ENCODE results near the gene AKIRIN1.
"Not testable (repeated sequence)": the region's sequence is repeated elsewhere in the genome, so short reads cannot be mapped to it uniquely, and the experiment has no call there.

Gene AKIRIN1

DNA sequence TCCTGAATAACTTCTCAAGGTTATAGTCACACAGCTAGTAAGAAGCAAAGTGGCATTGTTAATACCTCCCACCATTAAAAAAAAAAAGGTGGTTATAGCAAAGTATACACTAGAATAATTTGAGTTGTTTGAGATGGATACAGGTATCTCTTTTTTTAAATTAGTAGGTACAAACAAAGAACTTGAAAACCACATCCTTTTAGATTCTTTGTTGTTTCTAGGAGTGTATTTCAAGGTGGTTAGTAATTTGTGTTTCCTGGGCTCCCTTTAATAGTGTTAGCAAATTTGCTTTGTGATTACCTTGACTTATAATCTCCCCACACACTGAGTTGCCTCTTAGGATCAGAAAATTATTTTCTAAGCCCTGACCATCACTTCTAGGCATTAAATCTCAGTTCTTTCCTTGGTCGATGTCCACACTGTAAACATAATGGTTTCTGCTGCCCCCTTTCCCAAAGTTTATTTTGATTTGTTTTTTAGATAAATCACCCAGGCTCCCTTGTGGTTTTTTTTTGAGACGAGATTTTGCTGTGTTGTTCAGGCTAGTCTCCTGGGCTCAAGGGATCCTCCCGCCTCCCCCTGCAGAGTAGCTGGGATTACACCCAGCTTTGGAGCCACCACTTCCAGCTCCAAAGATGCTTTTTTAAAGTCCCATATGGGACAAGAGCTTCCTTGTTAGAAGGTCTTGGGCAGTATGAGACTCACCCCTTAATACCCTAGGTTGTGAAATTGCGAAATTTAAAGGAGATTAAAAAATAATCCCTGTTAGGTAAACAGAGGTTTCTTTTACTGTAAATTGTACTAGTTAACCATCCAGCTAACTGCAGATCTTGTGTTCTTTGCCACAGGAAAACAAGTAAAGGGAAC is 6.2 kb downstream of the AKIRIN1 start:
- DNase-seq (ENCODE audit: low read depth): no peak

DNA sequence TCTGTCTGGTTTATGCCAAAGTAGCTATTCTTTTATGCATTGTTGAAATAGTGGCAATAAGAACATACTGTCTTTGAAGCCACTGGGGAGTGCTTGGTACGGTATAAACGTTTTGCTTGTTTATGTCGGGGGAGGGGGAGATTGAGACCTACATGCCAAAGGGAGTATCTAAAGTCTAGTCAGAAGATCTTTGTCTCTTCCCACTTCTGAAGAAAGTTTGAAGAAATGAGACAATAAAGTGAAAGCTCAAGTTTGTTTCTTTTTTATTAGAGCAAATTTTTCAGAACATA is 6.8 kb downstream of the AKIRIN1 start:
- DNase-seq (ENCODE audit: low read depth): no peak

DNA sequence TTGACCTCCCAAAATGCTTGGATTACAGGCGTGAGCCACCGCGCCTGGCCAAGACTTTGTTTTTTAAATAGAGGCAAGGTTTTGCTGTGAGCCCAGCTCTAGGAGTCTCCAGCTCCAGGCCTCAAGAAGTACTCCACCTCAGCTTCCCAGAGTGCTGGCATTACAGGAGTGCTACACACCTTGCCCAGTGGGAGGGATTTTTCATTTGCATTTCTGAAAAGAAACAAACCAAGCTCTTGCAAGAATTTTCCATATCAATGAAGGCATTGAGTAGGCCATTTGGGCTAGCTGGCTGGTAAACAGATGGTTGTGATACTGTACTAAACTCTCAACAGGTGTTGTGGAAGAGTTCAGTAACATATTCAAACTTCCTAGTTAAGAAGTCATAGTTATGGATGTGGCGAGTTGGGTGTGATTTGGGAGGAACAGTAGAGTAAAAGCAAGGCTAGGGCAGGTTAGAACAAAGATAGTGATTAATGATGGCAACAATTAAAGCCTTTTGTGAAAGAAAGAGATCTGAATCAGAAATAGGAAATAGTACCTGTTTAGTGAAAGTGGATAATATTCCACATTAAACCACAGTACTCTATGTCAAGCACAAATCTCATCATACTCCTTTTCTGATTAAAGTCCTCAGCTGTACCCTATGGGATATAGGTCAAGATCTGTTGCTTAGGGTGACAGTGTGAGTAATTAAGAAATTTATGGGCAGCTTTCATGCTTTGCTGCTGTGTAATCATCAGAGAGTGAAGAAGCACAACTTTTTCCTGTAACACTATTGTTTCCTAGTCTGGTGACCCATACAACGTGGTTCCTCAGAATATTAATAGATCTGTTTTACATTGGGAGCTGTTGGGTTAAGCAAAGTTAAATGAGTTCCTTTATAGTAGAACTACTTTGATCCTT is 10.7 kb downstream of the AKIRIN1 start:
- no peak for DNase-seq (ENCODE audit: low read depth)

DNA sequence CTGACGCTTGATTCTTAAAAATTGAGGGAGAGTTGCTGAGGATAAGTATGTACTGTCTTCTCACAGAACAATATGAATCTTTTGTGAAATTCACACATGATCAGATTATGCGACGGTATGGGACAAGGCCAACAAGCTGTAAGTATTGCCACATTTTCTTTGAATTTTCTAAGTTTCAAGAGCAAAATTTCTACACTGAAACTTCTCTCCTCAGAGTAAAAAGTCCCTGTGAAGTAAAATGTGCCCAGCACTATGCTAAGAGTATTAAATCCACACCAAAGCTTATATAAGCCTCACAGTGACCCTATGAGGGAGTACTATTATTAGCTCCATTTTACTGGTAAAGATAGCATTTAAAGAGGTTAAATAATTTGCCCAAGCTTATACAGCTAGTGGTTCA is 12.2 kb downstream of the AKIRIN1 start:
- DNase-seq (ENCODE audit: low read depth): no peak

DNA sequence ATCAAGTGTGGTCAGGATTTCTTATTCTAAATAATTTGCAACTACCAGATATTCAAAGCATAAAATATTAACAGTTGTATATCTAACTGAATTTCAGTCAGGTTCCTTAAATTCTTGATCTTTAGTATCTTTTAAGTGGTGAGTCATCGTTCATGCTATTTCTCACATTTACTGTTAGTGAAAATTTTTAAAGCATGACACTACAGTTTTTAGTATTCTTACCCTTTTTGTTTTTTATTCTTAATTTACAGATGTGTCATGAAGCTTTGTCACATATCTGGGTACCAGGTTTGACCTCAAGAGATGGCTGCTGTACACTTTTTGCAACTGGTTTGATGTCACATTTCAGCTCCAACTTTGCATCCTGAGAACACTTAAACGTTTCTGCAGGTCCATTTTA is 12.7 kb downstream of the AKIRIN1 start:
- DNase-seq (ENCODE audit: low read depth): no peak

DNA sequence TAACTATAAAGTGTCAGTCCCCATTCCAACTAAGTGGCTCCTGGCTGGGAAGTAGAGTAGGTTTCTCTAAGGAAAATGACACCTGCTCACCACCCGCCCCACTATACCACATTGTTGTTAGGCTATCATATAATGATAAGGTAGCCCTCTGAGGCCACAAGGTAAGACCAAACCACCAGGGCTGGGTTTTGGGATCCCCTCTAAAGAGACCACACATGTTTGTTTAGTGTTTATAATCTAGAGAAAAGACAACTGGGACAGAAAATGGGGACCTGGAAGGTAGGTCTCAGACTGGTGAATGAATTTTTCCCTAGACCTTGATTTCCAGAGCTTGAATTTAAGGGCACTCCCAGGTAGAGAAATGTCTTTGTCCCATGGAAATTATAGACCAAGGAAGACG is 15.2 kb downstream of the AKIRIN1 start:
- DNase-seq (ENCODE audit: low read depth): no peak

DNA sequence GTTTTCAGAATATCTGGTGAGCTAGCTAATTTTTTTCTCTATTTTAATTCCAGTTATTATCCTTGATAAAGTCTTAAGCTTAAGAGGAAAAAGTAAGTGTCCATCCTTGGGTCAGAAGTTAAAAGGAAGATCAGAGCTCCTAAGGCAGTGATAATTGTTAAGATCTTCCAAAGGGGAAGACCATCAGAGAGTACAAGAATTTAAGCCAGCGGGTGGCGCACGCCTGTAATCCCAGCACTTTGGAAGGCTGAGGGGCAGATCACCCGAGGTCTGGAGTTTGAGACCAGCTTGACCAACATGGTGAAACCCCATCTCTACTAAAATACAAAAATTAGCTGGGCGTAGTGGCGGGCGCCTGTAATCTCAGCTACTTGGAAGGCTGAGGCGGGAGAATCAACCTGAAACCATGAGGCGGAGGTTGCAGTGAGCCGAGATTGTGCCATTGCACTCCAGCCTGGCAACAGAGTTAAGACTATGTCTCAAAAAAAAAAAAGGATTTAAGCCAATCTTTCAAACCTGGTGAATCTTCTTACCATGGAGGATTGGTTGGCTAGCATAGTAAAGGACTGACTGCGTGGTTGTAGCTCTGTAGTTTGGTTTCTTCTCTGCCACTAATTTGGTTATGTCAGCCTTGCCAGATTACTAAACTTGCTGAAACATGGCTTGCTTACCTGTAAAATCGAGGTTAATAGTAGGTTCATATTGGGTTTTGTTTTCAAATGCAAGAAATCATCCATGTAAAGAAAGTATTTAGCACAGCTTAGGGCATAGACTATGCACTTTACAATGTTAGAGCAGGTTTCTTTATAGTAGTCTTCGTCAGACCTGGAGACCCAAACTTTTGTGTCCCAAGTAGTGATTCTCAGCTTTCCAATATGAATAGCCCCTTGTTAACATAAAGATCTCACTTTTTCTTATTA is 15.9 kb downstream of the AKIRIN1 start:
- DNase-seq (ENCODE audit: low read depth): no peak

DNA sequence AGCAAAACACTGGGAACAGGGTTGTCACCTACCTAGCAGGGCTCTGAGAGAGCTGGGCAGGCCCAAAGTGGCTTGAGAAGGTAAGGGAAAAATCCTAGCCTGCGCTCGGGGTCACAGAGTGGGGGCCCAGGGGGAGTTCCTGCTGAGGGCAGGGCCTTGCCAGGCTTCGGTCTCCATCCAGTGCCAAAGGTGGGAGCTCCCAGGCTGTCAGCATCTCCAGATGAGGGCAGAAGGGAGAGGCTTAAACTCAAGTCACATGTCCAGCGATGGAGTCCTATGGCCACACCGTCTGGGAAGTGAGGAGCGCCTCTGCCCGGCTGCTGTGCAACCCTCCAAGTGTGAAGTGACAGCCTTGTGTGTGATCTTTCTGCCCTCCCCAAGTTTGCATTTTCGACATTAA is 23.9 kb downstream of the AKIRIN1 start:
- not testable (repeated sequence) for DNase-seq (ENCODE audit: low read depth)

DNA sequence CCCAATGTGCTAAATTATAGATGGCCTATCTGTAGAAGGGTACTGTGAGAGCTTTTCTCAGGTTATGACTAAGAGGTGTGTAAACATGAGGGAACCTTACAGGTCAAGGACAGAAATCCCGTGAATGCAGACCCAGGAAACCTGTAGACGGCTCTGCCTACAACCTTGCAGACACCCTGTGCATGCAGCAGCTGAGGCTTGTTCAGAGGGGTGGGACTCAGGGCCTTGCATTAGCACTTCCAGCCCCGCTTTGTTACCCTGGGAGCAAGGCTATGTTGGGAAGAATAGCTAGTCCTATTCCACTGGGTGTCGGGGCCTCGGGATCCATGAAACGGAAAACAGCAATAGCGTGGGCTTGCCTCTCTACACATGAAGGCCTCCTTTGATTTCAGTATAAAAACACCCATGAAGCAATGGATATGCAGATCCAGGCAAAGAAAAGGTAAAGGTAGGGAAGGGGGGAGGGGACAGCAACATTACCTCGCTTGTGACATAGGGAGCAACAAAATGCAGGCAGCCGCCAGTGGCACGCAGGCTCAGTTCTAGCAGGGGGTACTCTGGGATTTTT is 25.6 kb downstream of the AKIRIN1 start:
- DNase-seq (ENCODE audit: low read depth): no peak

DNA sequence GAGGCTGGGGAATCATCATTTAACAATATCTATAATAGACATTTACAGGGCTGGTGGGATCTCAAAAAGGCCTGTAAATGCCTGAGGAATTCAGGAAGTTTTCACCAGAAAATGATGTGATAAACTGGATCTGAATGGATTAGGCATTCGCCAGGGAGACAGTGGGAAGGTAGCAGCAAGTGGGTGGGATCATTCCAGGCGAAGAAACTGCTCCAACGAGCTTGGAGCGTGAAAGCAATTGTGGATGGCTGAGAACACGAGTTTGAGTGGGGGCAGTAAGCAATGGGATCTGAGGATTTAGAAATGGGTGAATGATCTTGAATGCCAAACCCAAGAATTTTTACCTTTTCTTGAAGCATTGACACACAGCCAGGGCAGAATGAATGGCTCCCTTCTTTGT is 26.2 kb downstream of the AKIRIN1 start:
- DNase-seq (ENCODE audit: low read depth): no peak

DNA sequence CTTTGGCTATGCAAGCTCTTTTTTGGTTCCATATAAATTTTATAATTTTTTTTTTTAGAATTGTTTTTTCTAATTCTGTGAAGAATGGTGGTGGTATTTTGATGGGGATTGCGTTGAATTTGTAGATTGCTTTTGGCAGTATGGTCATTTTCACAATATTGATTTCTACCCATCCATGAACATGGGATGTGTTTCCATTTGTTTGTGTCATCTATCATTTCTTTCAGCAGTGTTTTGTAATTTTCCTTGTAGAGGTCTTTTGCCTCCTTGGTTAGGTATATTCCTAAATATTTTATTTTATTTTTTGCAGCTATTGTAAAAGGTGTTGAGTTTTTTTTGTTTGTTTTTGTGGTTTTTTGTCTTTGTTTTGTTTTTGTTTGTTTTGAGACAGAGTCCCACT is 29.4 kb downstream of the AKIRIN1 start:
- not testable (repeated sequence) for DNase-seq (ENCODE audit: low read depth)

DNA sequence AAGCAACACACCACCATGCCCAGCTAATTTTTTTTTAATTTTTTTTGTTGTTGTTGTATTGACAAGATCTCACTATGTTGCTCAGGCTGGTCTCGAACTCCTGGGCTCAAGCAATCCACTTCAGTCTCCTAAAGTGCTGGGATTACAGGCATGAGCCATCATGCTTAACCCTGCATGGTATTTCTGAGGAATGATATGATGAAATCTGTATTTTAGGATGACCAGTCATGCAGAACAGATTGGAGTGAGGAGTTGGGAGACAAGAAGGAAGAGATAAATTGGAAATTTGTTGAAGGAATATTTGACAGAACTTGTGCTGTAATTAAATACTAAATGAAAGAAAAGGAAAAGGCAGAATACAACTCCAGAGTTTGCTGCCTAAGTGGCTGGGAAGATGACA is 30.4 kb downstream of the AKIRIN1 start:
- DNase-seq (ENCODE audit: low read depth): no peak

DNA sequence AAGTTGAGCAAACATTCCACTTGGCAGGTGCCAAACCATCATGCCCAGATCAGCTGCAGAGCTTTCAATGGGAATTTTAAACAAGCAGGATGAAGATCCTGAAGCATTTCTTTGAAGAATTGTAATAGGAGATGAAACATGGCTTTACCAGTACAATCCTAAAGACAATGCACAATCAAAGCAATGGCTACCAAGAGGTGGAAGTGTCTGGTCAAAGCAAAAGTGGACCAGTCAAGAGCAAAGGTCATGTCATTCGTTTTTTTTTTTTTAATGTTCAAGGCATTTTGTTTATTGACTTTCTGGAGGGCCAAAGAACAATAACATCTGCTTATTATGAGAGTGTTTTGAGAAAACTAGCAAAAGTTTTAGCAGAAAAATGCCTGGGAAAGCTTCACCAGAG is 32.1 kb downstream of the AKIRIN1 start:
- DNase-seq (ENCODE audit: low read depth): no peak

DNA sequence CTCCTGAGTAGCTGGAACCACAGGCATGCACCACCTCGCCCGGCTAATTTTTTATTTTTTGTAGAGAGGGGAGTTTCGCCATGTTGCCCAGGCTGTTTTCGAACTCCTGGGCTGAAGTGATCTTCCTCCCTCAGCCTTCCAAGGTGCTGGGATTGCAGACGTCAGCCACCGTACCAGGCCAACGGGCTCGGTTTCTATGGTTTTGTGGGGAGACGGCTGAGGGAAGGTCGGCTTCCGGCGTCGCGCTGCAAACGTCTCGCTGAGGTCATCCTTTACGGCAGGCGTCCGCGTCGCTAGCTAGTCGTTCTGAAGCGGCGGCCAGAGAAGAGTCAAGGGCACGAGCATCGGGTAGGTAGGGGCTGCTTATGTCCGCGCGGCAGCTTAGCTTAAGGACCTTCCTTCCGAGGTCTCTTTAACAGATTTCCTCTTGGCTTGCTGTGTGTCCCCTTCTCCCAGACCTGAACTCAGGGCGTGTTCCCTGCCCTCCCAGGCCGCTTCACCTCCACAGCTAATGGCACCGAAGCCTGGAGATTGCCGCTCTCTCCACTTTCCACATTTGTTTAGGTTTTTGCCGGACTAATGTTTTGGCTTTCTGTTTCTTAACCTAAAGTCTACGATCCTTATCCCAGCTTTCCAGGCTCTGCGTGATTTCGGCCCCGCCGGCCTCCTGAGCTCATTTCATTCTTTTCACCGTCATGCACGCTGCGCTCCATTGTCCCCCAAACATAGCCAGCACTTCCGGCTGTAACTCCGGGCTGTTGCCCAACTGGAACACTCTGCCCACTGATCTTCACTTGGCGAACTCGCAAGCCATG is 35.2 kb downstream of the AKIRIN1 start, which contains the start of gene NDUFS5:
Gene NDUFS5, plus strand, starts transcription at position 300 of the 815 bp plus-strand sequence. CDS start 2,375 bp downstream, outside the sequence.
- peak; percentile 71 for DNase-seq (ENCODE audit: low read depth)

DNA sequence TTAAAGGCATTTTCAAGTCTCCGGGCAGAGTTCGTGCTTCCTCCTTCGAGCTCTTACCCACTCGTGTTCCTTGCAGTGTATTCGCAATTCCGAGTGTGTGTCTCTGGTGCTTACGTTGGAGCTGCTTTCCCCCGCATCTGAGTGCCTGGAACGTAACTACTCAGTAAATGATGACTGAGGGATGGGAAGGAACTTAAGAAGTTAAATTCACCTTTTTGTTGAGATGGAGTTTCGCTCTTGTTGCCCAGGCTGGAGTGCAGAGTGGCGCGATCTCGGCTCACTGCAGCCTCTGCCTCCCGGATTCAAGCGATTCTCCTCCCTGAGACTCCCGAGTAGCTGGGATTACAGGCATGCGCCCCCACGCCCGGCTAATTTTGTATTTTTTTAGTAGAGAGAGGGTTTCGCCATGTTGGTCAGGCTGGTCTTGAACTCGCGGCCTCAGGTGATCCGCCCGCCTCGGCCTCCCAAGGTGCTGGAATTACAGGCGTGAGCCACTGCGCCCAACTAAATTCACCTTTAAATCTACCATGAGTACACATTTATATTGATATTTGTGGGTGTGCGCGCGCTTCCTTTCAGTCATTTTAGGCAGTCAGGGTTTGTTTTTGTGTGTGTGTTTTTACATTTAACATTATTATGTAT is 35.9 kb downstream of the AKIRIN1 start:
- DNase-seq (ENCODE audit: low read depth): no peak

DNA sequence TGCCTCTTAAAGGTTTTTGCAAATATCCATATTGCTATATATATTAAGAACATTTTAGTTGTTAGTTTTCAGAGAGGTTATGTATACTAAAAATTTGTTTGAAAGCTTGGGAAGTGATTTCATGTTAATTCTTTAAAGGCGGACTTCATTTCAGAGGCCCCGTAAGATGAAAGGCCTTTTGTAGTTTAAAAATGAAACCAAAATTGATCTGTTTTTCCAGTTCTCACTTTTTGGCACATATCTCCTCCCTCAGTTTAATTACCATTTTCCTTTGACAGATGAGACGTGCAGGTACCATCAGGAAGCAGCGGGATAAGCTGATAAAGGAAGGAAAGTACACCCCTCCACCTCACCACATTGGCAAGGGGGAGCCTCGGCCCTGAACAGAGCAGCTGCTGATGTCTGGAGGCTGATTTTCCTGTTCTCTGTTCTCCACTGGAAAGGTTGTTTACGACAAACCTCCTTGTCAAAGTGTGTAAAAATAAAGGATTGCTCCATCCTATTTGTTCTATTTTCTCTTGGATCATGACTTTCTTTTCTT is 43.1 kb downstream of the AKIRIN1 start:
- no peak for DNase-seq (ENCODE audit: low read depth)

DNA sequence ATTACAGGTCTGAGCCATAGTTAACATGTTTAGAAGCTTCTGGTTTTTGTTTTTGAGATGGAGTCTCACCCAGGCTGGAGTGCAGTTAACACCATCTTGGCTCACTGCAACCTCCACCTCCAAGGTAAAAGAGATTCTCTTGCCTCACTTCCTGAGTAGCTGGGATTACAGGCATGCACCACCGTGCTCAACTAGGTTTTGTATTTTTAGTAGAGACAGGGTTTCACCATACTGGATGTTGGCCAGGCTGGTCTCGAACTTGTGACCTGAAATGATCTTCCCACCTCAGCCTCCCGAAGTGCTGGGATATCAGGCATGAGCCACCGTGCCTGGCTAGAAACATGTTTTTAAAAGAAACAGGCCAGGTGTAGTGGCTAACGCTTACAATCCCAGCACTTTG is 45.6 kb downstream of the AKIRIN1 start:
- no peak for DNase-seq (ENCODE audit: low read depth)

DNA sequence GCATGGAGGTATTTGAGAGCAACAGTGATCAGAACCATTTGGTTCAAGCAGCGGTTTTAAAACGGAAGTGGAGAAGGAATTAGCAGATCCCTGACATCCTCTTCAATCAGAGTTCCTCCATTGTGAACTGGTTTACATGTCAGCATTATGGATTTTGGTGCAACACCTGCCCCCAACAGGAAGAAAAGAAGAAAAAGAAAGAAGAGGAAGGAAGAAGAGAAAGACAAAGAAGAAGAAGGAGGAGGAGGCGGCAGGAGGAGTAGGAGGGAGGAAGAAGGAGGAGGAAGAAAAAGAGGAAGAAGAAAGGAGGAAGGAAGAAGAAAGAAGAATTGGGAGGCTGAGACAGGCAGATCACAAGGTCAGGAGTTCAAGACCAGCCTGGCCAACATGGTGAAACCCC is 52.4 kb downstream of the AKIRIN1 start:
- DNase-seq (ENCODE audit: low read depth): no peak

DNA sequence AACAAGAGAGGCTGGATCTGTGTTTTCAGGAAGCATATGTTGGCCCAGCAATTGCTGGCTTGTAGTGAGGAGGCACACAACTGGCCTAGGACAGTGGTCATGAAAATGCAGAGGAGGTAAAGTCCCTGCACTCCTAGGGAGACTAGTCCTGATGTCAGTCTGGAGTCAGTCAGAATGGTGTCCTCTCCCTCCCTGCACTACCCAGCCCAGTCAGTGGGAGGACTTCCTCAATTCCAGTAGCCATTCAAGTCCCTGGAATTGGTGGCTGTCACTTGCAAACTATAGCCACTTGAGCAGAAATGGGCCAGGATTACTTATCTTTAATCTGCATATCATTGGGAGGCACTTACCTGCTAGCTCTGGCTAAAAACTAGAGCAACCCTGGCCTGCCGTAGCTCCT is 53.7 kb downstream of the AKIRIN1 start:
- DNase-seq (ENCODE audit: low read depth): no peak

DNA sequence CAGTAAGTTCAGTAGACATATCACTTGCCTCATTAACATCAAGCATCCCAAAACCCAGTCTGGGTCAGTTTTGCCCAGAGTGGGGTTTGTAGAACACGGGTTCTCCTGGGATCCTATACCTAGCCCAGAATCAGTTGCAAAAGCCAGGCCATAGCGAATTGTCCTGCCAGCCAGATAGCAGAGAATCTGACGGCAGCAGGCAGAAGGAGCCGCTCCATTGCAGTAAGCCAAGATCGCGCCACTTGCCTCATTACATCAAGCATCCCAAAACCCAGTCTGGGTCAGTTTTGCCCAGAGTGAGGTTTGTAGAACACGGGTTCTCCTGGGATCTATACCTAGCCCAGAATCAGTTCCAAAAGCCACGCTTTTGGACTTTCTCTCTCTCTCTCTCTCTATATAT is 54.2 kb downstream of the AKIRIN1 start:
- no peak for DNase-seq (ENCODE audit: low read depth)

Measured in activated T-cell treated with anti-CD3 and anti-CD28 coated beads for 1 hour (primary cell).